DOHH2 (cell line): ENCODE data around the gene MVB12B.

Experiments used
- EZH2phosphoT487 ChIP-seq: fragments of 200-600 bp; sonication (generic); IDR thresholded peaks from 2 replicates; pipeline ENCODE4 v1.6.1; 2017; ENCODE audit warnings: borderline replicate concordance, mild to moderate bottlenecking, antibody characterized with exemption, low read length, moderate library complexity, mixed read lengths
- TF ChIP-seq, protein P1 (sequence below): fragments of 200-600 bp; sonication (generic); IDR thresholded peaks from one replicate; pipeline ENCODE4 v1.5.1; 2014; ENCODE audit warnings: antibody characterized with exemption, mild to moderate bottlenecking, low read depth, low read length; ENCODE audit not compliant: poor library complexity, severe bottlenecking

DNA sequence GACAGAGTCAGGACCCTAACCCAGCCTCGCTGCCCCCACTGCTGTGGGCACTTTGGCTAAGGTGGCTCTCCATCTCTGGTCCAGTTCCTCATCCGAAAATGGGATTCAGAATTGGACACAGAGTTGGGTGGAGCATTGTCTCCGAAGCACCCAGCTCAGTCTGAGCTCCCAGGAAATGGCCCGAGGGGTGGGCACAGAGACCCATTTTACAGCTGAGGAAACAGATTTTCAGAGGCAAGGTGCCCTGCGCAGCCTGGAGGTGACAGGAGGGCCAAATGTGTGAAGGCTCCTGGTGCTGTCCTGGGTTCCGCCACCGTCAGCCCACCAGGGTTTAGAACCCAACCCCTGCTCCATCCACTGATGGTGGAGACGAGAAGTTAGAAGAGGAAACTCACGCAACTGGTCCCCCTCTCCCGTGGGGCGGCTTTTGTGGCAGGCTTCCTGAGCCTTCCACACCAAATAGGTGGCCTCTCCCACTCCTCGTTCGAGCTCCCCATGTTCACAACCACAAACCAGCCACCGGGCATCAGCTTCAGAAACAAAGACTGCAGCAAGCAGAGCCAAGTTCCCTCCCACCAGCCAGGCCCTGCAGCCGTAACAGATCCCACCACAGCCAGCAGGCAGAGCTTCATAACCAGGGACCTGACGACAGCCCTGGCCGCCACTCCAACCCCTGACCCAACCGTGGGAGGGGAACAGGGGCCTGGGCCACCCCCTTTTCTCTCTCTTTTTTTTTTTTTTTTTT lies 196.2 kb downstream of the MVB12B start:
- TF ChIP-seq, protein P1, sequence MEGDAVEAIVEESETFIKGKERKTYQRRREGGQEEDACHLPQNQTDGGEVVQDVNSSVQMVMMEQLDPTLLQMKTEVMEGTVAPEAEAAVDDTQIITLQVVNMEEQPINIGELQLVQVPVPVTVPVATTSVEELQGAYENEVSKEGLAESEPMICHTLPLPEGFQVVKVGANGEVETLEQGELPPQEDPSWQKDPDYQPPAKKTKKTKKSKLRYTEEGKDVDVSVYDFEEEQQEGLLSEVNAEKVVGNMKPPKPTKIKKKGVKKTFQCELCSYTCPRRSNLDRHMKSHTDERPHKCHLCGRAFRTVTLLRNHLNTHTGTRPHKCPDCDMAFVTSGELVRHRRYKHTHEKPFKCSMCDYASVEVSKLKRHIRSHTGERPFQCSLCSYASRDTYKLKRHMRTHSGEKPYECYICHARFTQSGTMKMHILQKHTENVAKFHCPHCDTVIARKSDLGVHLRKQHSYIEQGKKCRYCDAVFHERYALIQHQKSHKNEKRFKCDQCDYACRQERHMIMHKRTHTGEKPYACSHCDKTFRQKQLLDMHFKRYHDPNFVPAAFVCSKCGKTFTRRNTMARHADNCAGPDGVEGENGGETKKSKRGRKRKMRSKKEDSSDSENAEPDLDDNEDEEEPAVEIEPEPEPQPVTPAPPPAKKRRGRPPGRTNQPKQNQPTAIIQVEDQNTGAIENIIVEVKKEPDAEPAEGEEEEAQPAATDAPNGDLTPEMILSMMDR: no peak
- TF ChIP-seq EZH2phosphoT487: no peak
